IMR-90 (cell line): ENCODE results near the gene RMND1. TPM values are rescaled to one million over a fixed set of nuclear protein-coding genes. Genes with fewer than 3 reads are reported as not detected.

ENCODE experiments used
- ATAC-seq: fragments of 200-7000 bp; cut with Tn5 transposase; 2 replicates; pipeline ENCODE4 v1.9.1; 2020; ENCODE audit warnings: low read depth, mild to moderate bottlenecking, moderate library complexity
- BruUV-seq: library from RNA; stranded (reverse); fragments of 400-500 nt; replicated peaks from 2 replicates; lab custom pipeline; 2021; lab: Mats Ljungman, UMichigan
- CTCF ChIA-PET: fragments of 300-600 bp; formaldehyde crosslinking; extraction: SDS; loops from one replicate; lab custom pipeline; 2021; ENCODE audit warnings: antibody characterized with exemption; lab: Yijun Ruan, JAX
- POLR2A ChIA-PET: fragments of 300-600 bp; sonication (Branson Sonifier 250); formaldehyde crosslinking; loops from one replicate; lab custom pipeline; 2022; ENCODE audit warnings: antibody characterized with exemption; ENCODE audit not compliant: unreplicated experiment; lab: Charles Lee
- DNase-seq: peaks from one replicate; pipeline ENCODE4 v3.0.0; 2013
- H2AFZ ChIP-seq: replicated peaks from 2 replicates; pipeline ENCODE3; 2013; ENCODE audit warnings: low read length, mild to moderate bottlenecking; ENCODE audit not compliant: poor library complexity
- H2AK5ac ChIP-seq: 2 replicates; pipeline ENCODE4 v1.6.1; 2013; ENCODE audit warnings: low read depth, low read length, inconsistent platforms
- H2AK9ac ChIP-seq: replicated peaks from 2 replicates; pipeline ENCODE3; 2013; ENCODE audit warnings: mild to moderate bottlenecking, low read depth, low read length, moderate library complexity; ENCODE audit not compliant: poor library complexity
- H2BK120ac ChIP-seq: 2 replicates; pipeline ENCODE4 v1.6.1; 2013; ENCODE audit warnings: low read depth, low read length, inconsistent platforms
- H2BK15ac ChIP-seq: 3 replicates; pipeline ENCODE4 v1.6.1; 2013; ENCODE audit warnings: low read depth, low read length, inconsistent platforms
- H2BK20ac ChIP-seq: 2 replicates; pipeline ENCODE4 v1.6.1; 2013; ENCODE audit warnings: low read depth, mild to moderate bottlenecking, inconsistent platforms, low read length, moderate library complexity
- H2BK5ac ChIP-seq: 2 replicates; pipeline ENCODE4 v1.6.1; 2013; ENCODE audit warnings: mild to moderate bottlenecking, low read depth, low read length, inconsistent platforms; ENCODE audit not compliant: poor library complexity, severe bottlenecking
- H3K14ac ChIP-seq: replicated peaks from 2 replicates; pipeline ENCODE4 v1.6.1; 2013; ENCODE audit warnings: low read depth, low read length, inconsistent platforms
- H3K18ac ChIP-seq: 2 replicates; pipeline ENCODE4 v1.6.1; 2013; ENCODE audit warnings: low read depth, low read length, control low read depth
- H3K23ac ChIP-seq: 2 replicates; pipeline ENCODE4 v1.6.1; 2013; ENCODE audit warnings: low read depth, low read length, inconsistent platforms
- H3K27ac ChIP-seq: 2 replicates; pipeline ENCODE4 v1.5.1; 2013; ENCODE audit warnings: mild to moderate bottlenecking, control low read depth, low read length; ENCODE audit not compliant: insufficient read depth
- H3K27me3 ChIP-seq: 2 replicates; pipeline ENCODE4 v1.6.1; 2013; ENCODE audit warnings: low read length; ENCODE audit not compliant: control insufficient read depth, insufficient read depth
- H3K36me3 ChIP-seq: 2 replicates; pipeline ENCODE4 v1.6.1; 2013; ENCODE audit warnings: low read length, mixed read lengths; ENCODE audit not compliant: control insufficient read depth, insufficient read depth
- H3K4ac ChIP-seq: 2 replicates; pipeline ENCODE4 v1.6.1; 2013; ENCODE audit warnings: low read depth, low read length, inconsistent platforms
- H3K4me1 ChIP-seq: 2 replicates; pipeline ENCODE4 v1.6.1; 2013; ENCODE audit warnings: low read length, mixed read lengths; ENCODE audit not compliant: control insufficient read depth, insufficient read depth
- H3K4me2 ChIP-seq: 2 replicates; pipeline ENCODE4 v1.6.1; 2013; ENCODE audit warnings: low read depth, mild to moderate bottlenecking, control low read depth, low read length, moderate library complexity
- H3K4me3 ChIP-seq: 2 replicates; pipeline ENCODE4 v1.5.1; 2013; ENCODE audit warnings: low read depth, mild to moderate bottlenecking, control low read depth, low read length, moderate library complexity; ENCODE audit not compliant: insufficient read depth
- H3K56ac ChIP-seq: 2 replicates; pipeline ENCODE4 v1.6.1; 2013; ENCODE audit warnings: low read length, inconsistent platforms; ENCODE audit not compliant: insufficient read depth; ENCODE audit errors: extremely low read depth
- H3K79me1 ChIP-seq, 2 experiments: 2 replicates each; pipeline ENCODE4 v1.6.1; 2013; ENCODE audit warnings: low read length in 2 of 2, inconsistent platforms in 1 of 2, low read depth in 1 of 2
- H3K9ac ChIP-seq: 2 replicates; pipeline ENCODE4 v1.6.1; 2013; ENCODE audit warnings: low read depth, low read length, control low read depth
- H3K9me1 ChIP-seq: 2 replicates; pipeline ENCODE4 v1.6.1; 2013; ENCODE audit warnings: low read length, inconsistent platforms; ENCODE audit not compliant: insufficient read depth
- H3K9me3 ChIP-seq: 2 replicates; pipeline ENCODE4 v1.6.1; 2013; ENCODE audit warnings: low read length; ENCODE audit not compliant: control insufficient read depth, insufficient read depth
- H4K20me1 ChIP-seq: 2 replicates; pipeline ENCODE4 v1.6.1; 2013; ENCODE audit warnings: low read length, inconsistent platforms; ENCODE audit not compliant: insufficient read depth
- H4K5ac ChIP-seq: 2 replicates; pipeline ENCODE4 v1.6.1; 2013; ENCODE audit warnings: mild to moderate bottlenecking, low read depth, low read length, control low read depth
- H4K8ac ChIP-seq, 2 experiments: 2 replicates each; pipeline ENCODE4 v1.6.1; 2013; ENCODE audit warnings: low read depth in 2 of 2, low read length in 2 of 2, control low read depth in 1 of 2, inconsistent platforms in 1 of 2
- H4K91ac ChIP-seq: 2 replicates; pipeline ENCODE4 v1.6.1; 2013; ENCODE audit warnings: low read depth, low read length, inconsistent platforms; ENCODE audit not compliant: insufficient read depth
- BHLHE40 ChIP-seq: fragments of 150-350 bp; IDR thresholded peaks from 2 replicates; pipeline ENCODE4 v1.6.1; 2016; ENCODE audit warnings: mild to moderate bottlenecking, low read depth, low read length
- CEBPB ChIP-seq: IDR thresholded peaks from 2 replicates; pipeline ENCODE4 v1.6.1; 2012; ENCODE audit warnings: low read depth, low read length, improper control_type of control experiment
- CHD1 ChIP-seq: IDR thresholded peaks from 2 replicates; pipeline ENCODE4 v1.6.1; 2012; ENCODE audit warnings: low read depth, low read length, improper control_type of control experiment
- ELK1 ChIP-seq: fragments of 150-350 bp; IDR thresholded peaks from 2 replicates; pipeline ENCODE4 v1.6.1; 2016; ENCODE audit warnings: low read depth, mild to moderate bottlenecking, low read length, moderate library complexity, borderline replicate concordance
- FOS ChIP-seq: fragments of 150-350 bp; IDR thresholded peaks from 2 replicates; pipeline ENCODE4 v1.6.1; 2016; ENCODE audit warnings: low read depth, low read length
- MAFK ChIP-seq: IDR thresholded peaks from 2 replicates; pipeline ENCODE4 v1.6.1; 2012; ENCODE audit warnings: low read depth, low read length, improper control_type of control experiment
- MAZ ChIP-seq: IDR thresholded peaks from 2 replicates; pipeline ENCODE4 v1.6.1; 2012; ENCODE audit warnings: low read depth, mild to moderate bottlenecking, low read length, improper control_type of control experiment, moderate library complexity, borderline replicate concordance
- MXI1 ChIP-seq: IDR thresholded peaks from 2 replicates; pipeline ENCODE4 v1.6.1; 2012; ENCODE audit warnings: low read depth, mild to moderate bottlenecking, low read length, moderate library complexity, borderline replicate concordance
- NFE2L2 ChIP-seq: fragments of 150-350 bp; IDR thresholded peaks from 2 replicates; pipeline ENCODE4 v1.6.1; 2016; ENCODE audit warnings: low read depth, mild to moderate bottlenecking, low read length
- POLR2A ChIP-seq: IDR thresholded peaks from 2 replicates; pipeline ENCODE4 v1.6.1; 2012; ENCODE audit warnings: mild to moderate bottlenecking, low read depth, low read length
- RAD21 ChIP-seq: IDR thresholded peaks from 2 replicates; pipeline ENCODE4 v1.6.1; 2012; ENCODE audit warnings: low read length, improper control_type of control experiment
- RCOR1 ChIP-seq: IDR thresholded peaks from 2 replicates; pipeline ENCODE4 v1.6.1; 2012; ENCODE audit warnings: mild to moderate bottlenecking, low read length, improper control_type of control experiment; ENCODE audit not compliant: insufficient replicate concordance
- RFX5 ChIP-seq: IDR thresholded peaks from 2 replicates; pipeline ENCODE4 v1.8.0; 2012; ENCODE audit warnings: low read depth, mild to moderate bottlenecking, low read length, moderate library complexity
- SMC3 ChIP-seq: fragments of 150-350 bp; IDR thresholded peaks from 2 replicates; pipeline ENCODE4 v1.6.1; 2016; ENCODE audit warnings: low read depth, mild to moderate bottlenecking, antibody characterized with exemption, low read length, moderate library complexity
- USF2 ChIP-seq: fragments of 150-350 bp; IDR thresholded peaks from 2 replicates; pipeline ENCODE4 v1.6.1; 2017; ENCODE audit warnings: mild to moderate bottlenecking, antibody characterized with exemption, low read length, low read depth
- WGBS, 2 experiments: methylation state at CpG; one replicate each; pipeline versions ENCODE4 v1.1.5 to v1.1.7; 2013; ENCODE audit warnings: missing lambda C conversion rate in 2 of 2; ENCODE audit not compliant: insufficient read length in 1 of 2; ENCODE audit errors: extremely low coverage in 2 of 2; 5-methylcytosine and 5-hydroxymethylcytosine counted together
- dilution Hi-C: fragments of 300-500 bp; cut with HindIII; formaldehyde crosslinking; loops from one replicate; pipeline ENCODE4 v1.14.3; 2018; ENCODE audit warnings: low sequenced_read_pairs; ENCODE audit not compliant: unreplicated experiment
- in situ Hi-C: fragments of 300-500 bp; cut with MboI; formaldehyde crosslinking; loops from 3 replicates; pipeline ENCODE4 v1.14.3; 2019; ENCODE audit warnings: low sequenced_read_pairs, inconsistent platforms, mixed read lengths
- intact Hi-C: fragments of 100-400 bp; cut with micrococcal nuclease; formaldehyde crosslinking; loops from 2 replicates; pipeline ENCODE4 v1.10.0; 2022
- polyA plus RNA-seq, 3 experiments: library from polyadenylated mRNA; depleted of rRNA; stranded (reverse); fragments of >200 nt; gene quantifications; 2 replicates each; pipeline ENCODE4 v1.2.3, GENCODE V29; 2012; ENCODE audit warnings: low replicate concordance in 1 of 3
- total RNA-seq: library from RNA; depleted of rRNA; stranded (reverse); fragments of >200 nt; gene quantifications from 2 replicates; pipeline ENCODE4 v1.2.3, GENCODE V29; 2012
- TF ChIP-seq, protein P1 (sequence below): conservative IDR thresholded peaks from 2 replicates; pipeline ENCODE4 v1.5.1; 2012; ENCODE audit warnings: mild to moderate bottlenecking, low read depth, low read length, improper control_type of control experiment

Gene RMND1
- total and polyA plus RNA-seq, 2 of the 4 experiments (the other 2 are of a cell fraction), result 13.1 to 24.6 TPM

DNA sequence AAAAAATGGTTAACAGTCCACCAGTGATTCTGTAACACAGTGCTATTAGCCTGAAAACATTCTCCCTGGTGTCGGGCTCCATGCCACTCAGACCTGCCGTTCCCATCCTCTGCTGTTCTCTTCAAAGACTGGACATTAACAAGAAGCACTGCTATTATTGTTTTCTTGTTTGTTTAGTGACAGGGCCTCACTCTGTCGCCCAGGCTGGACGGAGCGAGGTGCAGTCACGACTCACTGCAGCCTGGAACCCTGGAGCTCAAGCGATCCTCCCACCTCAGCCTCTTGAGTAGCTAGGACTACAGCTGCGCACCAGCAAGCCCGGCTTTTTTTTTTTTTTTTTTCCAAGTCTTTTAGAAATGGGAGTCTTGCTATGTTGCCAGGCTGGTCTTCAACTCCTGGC, 9.6 kb downstream of the RMND1 start:
- Histone ChIP-seq H3K79me1 (peaks cover 20 to 42% of the 10 kb centered on the region in 2 experiments), H3K4ac (no peak overlapping the region), H2BK15ac (no peak overlapping the region), H2AFZ (no peak overlapping the region), H3K56ac (no peak overlapping the region), H2BK20ac (no peak overlapping the region), H3K36me3 (peaks cover 2% of the 10 kb centered on the region), H3K18ac (no peak overlapping the region), H3K4me3 (no peak overlapping the region), H4K5ac (no peak overlapping the region), H3K27me3 (no peaks in the 10 kb centered on the region), H3K23ac (no peak overlapping the region), H4K8ac (no peak overlapping the region), H3K4me1 (peaks cover 6% of the 10 kb centered on the region), H4K91ac (no peak overlapping the region), H3K27ac (no peak overlapping the region), H2AK9ac (no peak overlapping the region), H2AK5ac (no peak overlapping the region), H3K4me2 (no peak overlapping the region), H4K20me1 (0 out of 2 replicates have a peak, but pooled peaks cover 10% of the 10 kb centered on the region), H3K9me1 (peaks cover 10% of the 10 kb centered on the region; the same call in 1 of the 2 replicates), H2BK120ac (no peak overlapping the region), H2BK5ac (no peak overlapping the region), H3K9me3 (no peaks in the 10 kb centered on the region), H3K14ac (no peak overlapping the region), H3K9ac (no peak overlapping the region)
- no TSS peak for BruUV-seq
- ATAC-seq (no peak), DNase-seq (no peak)
- POLR2A ChIA-PET, result no interaction called here
- intact Hi-C loops, result loop anchor here (5.0 to 10.0 kb wide), 2 partner anchors 682 to 825 kb away; no protein-coding TSS in a partner anchor
- WGBS, 2 experiments, result no CpG with 5 or more reads among the region's 9 CpGs
- in situ Hi-C loops, result loop anchor here (25.0 kb wide), 1 partner anchor 695 kb away; no protein-coding TSS in a partner anchor
- dilution Hi-C loops, result no loop called here
- TF ChIP-seq BHLHE40 (no peak), SMC3 (no peak), CEBPB (no peak), NFE2L2 (no peak), MAFK (no peak), CHD1 (no peak), MXI1 (no peak), POLR2A (no peak), RAD21 (no peak), ELK1 (no peak), RCOR1 (no peak), USF2 (no peak), FOS (no peak), MAZ (no peak), RFX5 (no peak)
- TF ChIP-seq, protein P1, sequence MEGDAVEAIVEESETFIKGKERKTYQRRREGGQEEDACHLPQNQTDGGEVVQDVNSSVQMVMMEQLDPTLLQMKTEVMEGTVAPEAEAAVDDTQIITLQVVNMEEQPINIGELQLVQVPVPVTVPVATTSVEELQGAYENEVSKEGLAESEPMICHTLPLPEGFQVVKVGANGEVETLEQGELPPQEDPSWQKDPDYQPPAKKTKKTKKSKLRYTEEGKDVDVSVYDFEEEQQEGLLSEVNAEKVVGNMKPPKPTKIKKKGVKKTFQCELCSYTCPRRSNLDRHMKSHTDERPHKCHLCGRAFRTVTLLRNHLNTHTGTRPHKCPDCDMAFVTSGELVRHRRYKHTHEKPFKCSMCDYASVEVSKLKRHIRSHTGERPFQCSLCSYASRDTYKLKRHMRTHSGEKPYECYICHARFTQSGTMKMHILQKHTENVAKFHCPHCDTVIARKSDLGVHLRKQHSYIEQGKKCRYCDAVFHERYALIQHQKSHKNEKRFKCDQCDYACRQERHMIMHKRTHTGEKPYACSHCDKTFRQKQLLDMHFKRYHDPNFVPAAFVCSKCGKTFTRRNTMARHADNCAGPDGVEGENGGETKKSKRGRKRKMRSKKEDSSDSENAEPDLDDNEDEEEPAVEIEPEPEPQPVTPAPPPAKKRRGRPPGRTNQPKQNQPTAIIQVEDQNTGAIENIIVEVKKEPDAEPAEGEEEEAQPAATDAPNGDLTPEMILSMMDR, result no peak
- CTCF ChIA-PET, result interaction anchor here (0.6 to 1.2 kb wide), 2 partner anchors 34 to 164 kb away, joined by 3 to 6 read pairs; no protein-coding TSS in a partner anchor
